ENCODE results near the gene TMEM61. TPM values are rescaled to one million over a fixed set of nuclear protein-coding genes. Genes with fewer than 3 reads are reported as not detected.
A peak's percentile ranks its signal among the peaks of the same experiment; 100 is the strongest.

The TMEM61 gene
- polyA plus RNA-seq, 1 of the 3 experiments (the other 2 are of a cell fraction): not detected

DNA sequence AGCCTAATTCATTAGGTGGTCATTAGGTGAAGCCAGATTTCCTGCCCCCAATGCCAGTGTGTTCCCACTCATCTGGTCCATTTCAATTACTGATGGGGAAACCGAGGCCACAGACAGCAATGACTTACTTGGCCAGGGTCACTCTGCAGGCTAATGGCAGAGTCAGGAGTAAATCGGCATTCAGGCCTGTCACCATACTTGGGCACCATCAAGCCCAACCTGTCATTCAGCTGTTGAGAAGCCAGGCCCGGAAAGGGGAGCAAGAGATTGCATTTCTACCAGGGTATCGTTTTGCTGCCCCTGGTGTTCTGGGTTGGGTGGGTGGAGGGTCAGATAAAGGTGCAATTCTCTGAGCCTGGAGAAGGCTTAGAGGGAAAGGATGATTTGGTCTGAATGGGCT, 8.0 kb upstream of the TMEM61 start:
- Histone ChIP-seq H3K4me3 (ENCODE audit: low read depth in 2 of 2, low read length in 1 of 2) (no peak overlapping the region), H3K9me3 (no peaks in the 10 kb centered on the region), H3K4me2 (no peak overlapping the region), H3F3A (replicated peaks; ENCODE audit: insufficient read depth) (peaks cover 4% of the 10 kb centered on the region), H3K9ac (no peak overlapping the region), H3K27ac (ENCODE audit: low read depth in 2 of 2, low read length in 1 of 2) (no peak overlapping the region), H3K27me3 (ENCODE audit: insufficient read depth) (no peaks in the 10 kb centered on the region), H2AFZ (ENCODE audit: low read depth) (no peak overlapping the region), H4K20me1 (ENCODE audit: insufficient read depth) (no peaks in the 10 kb centered on the region), H3K4me1 (ENCODE audit: control insufficient read depth in 1 of 2, insufficient read depth in 2 of 2, low read depth in 1 of 2, low read length in 1 of 2) (peaks cover 0 to under 1% of the 10 kb centered on the region in 2 experiments; a peak in 2 of 4 replicates), H3K9me2 (no peaks in the 10 kb centered on the region), H3K79me2 (ENCODE audit: insufficient read depth) (no peaks in the 10 kb centered on the region), H3K36me3 (replicated peaks in 1 of 2; ENCODE audit: control insufficient read depth in 1 of 2, insufficient read depth in 2 of 2, low read length in 1 of 2) (no peaks in the 10 kb centered on the region)
- ChIA-PET POLR2A (no interaction called here), CTCF (interaction anchor here (0.8 to 5.4 kb wide), 17 partner anchors 12 to 50 kb away, joined by 3 to 60 read pairs (median 6); no protein-coding TSS in a partner anchor)
- TF ChIP-seq, protein P1, sequence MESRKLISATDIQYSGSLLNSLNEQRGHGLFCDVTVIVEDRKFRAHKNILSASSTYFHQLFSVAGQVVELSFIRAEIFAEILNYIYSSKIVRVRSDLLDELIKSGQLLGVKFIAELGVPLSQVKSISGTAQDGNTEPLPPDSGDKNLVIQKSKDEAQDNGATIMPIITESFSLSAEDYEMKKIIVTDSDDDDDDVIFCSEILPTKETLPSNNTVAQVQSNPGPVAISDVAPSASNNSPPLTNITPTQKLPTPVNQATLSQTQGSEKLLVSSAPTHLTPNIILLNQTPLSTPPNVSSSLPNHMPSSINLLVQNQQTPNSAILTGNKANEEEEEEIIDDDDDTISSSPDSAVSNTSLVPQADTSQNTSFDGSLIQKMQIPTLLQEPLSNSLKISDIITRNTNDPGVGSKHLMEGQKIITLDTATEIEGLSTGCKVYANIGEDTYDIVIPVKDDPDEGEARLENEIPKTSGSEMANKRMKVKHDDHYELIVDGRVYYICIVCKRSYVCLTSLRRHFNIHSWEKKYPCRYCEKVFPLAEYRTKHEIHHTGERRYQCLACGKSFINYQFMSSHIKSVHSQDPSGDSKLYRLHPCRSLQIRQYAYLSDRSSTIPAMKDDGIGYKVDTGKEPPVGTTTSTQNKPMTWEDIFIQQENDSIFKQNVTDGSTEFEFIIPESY (IDR thresholded peaks at IDR 0.05; ENCODE audit: borderline replicate concordance, low read depth): no peak
- no peak for DNase-seq
- WGBS (ENCODE audit: low lambda C conversion rate): 89% methylated on average over 3 of the region's 4 CpGs

- WGBS (ENCODE audit: low lambda C conversion rate): 53% methylated on average over 5 of the region's 5 CpGs
- Histone ChIP-seq H3K9ac (no peak overlapping the region), H3K9me2 (no peaks in the 10 kb centered on the region), H3K36me3 (replicated peaks in 1 of 2; ENCODE audit: control insufficient read depth in 1 of 2, insufficient read depth in 2 of 2, low read length in 1 of 2) (no peaks in the 10 kb centered on the region), H3K4me3 (ENCODE audit: low read depth in 2 of 2, low read length in 1 of 2) (no peak overlapping the region), H3F3A (replicated peaks; ENCODE audit: insufficient read depth) (peaks cover 4% of the 10 kb centered on the region), H3K9me3 (no peaks in the 10 kb centered on the region), H3K4me2 (no peak overlapping the region), H3K27me3 (ENCODE audit: insufficient read depth) (no peaks in the 10 kb centered on the region), H3K27ac (ENCODE audit: low read depth in 2 of 2, low read length in 1 of 2) (no peak overlapping the region), H3K4me1 (ENCODE audit: control insufficient read depth in 1 of 2, insufficient read depth in 2 of 2, low read depth in 1 of 2, low read length in 1 of 2) (no peaks in the 10 kb centered on the region; a peak in 1 of 4 replicates), H2AFZ (ENCODE audit: low read depth) (no peak overlapping the region), H4K20me1 (ENCODE audit: insufficient read depth) (no peaks in the 10 kb centered on the region), H3K79me2 (ENCODE audit: insufficient read depth) (no peaks in the 10 kb centered on the region)
- POLR2A ChIA-PET: no interaction called here
- DNase-seq: peak; percentile 65
- TF ChIP-seq SMC3 (IDR thresholded peaks at IDR 0.05; ENCODE audit: low read depth, low read length) (peak; percentile 40; the same call in 1 of the 2 replicates), RAD21 (IDR thresholded peaks at IDR 0.05; ENCODE audit: low read length) (peak; percentile 61), EZH2phosphoT487 (IDR thresholded peaks at IDR 0.05; ENCODE audit: borderline replicate concordance, low read depth) (no peak)
- TF ChIP-seq, protein P2, sequence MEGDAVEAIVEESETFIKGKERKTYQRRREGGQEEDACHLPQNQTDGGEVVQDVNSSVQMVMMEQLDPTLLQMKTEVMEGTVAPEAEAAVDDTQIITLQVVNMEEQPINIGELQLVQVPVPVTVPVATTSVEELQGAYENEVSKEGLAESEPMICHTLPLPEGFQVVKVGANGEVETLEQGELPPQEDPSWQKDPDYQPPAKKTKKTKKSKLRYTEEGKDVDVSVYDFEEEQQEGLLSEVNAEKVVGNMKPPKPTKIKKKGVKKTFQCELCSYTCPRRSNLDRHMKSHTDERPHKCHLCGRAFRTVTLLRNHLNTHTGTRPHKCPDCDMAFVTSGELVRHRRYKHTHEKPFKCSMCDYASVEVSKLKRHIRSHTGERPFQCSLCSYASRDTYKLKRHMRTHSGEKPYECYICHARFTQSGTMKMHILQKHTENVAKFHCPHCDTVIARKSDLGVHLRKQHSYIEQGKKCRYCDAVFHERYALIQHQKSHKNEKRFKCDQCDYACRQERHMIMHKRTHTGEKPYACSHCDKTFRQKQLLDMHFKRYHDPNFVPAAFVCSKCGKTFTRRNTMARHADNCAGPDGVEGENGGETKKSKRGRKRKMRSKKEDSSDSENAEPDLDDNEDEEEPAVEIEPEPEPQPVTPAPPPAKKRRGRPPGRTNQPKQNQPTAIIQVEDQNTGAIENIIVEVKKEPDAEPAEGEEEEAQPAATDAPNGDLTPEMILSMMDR (IDR thresholded peaks at IDR 0.05): peak; percentile 43
- CTCF ChIA-PET: interaction anchor here (0.8 to 5.4 kb wide), 19 partner anchors 8 to 49 kb away, joined by 3 to 60 read pairs (median 5); no protein-coding TSS in a partner anchor
Observed at GRCh38 chr1:54973205-54973921, 7.1 kb upstream of the TMEM61 start.

Measured in SK-N-SH (cell line).